ENCODE results near the gene TMEM260.
A peak's percentile ranks its signal among the peaks of the same experiment; 100 is the strongest.
"Not testable (repeated sequence)": the region's sequence is repeated elsewhere in the genome, so short reads cannot be mapped to it uniquely, and the experiment has no call there.

The TMEM260 gene

GRCh38 chr14:56603648-56604047 is 24.1 kb downstream of the TMEM260 start:
- no peak for DNase-seq

GRCh38 chr14:56608689-56609088 is 29.1 kb downstream of the TMEM260 start:
- DNase-seq, result no peak

- not testable (repeated sequence) for DNase-seq
These were observed 32.1 kb downstream of the TMEM260 start for GRCh38 chr14:56611663-56612062.

- DNase-seq, result no peak
These were observed 37.5 kb downstream of the TMEM260 start for GRCh38 chr14:56617084-56617483.

GRCh38 chr14:56630707-56631106 is 51.1 kb downstream of the TMEM260 start:
- DNase-seq, result no peak

GRCh38 chr14:56632195-56632594 is 52.6 kb downstream of the TMEM260 start:
- DNase-seq, result no peak

GRCh38 chr14:56633544-56633943 is 53.9 kb downstream of the TMEM260 start:
- no peak for DNase-seq

GRCh38 chr14:56635041-56635440 is 55.4 kb downstream of the TMEM260 start:
- no peak for DNase-seq

GRCh38 chr14:56647493-56647892 is 67.9 kb downstream of the TMEM260 start:
- no peak for DNase-seq

GRCh38 chr14:56648508-56649301 is 69.1 kb downstream of the TMEM260 start:
- DNase-seq, result peak; percentile 62

- DNase-seq, result no peak
These were observed 69.8 kb downstream of the TMEM260 start for GRCh38 chr14:56649382-56649781.

GRCh38 chr14:56650048-56650447 is 70.5 kb downstream of the TMEM260 start:
- DNase-seq, result no peak

GRCh38 chr14:56650979-56651378 is 71.4 kb downstream of the TMEM260 start:
- DNase-seq, result no peak

GRCh38 chr14:56657604-56658003 is 78.0 kb downstream of the TMEM260 start:
- DNase-seq, result no peak

- DNase-seq, result no peak
These were observed 79.8 kb downstream of the TMEM260 start for GRCh38 chr14:56659378-56659777.

GRCh38 chr14:56659964-56660551 is 80.5 kb downstream of the TMEM260 start:
- peak; percentile 14 for DNase-seq

GRCh38 chr14:56660677-56661389 is 81.2 kb downstream of the TMEM260 start:
- DNase-seq, result peak; percentile 67

- DNase-seq, result no peak
These were observed 81.9 kb downstream of the TMEM260 start for GRCh38 chr14:56661478-56661877.

- DNase-seq, result no peak
These were observed 85.3 kb downstream of the TMEM260 start for GRCh38 chr14:56664811-56665421.

- no peak for DNase-seq
These were observed 86.7 kb downstream of the TMEM260 start for GRCh38 chr14:56666294-56666693.

- no peak for DNase-seq
These were observed 87.1 kb downstream of the TMEM260 start for GRCh38 chr14:56666716-56667115.

- not testable (repeated sequence) for DNase-seq
These were observed 87.7 kb downstream of the TMEM260 start for GRCh38 chr14:56667290-56667689.

GRCh38 chr14:56676042-56676441 is 96.4 kb downstream of the TMEM260 start:
- no peak for DNase-seq

All from NCI-H510A (cell line).